Panc1 (cell line): ENCODE results near the gene DNAH6.

Source experiments
- CTCF ChIP-seq: fragments of 450-650 bp; IDR thresholded peaks from 2 replicates; pipeline ENCODE4 v1.5.1; 2017; ENCODE audit warnings: mild to moderate bottlenecking
- POLR2AphosphoS5 ChIP-seq: IDR thresholded peaks from 2 replicates; pipeline ENCODE4 v1.6.1; 2012; ENCODE audit warnings: mild to moderate bottlenecking, low read depth, low read length, moderate library complexity
- TF ChIP-seq, protein P1 (sequence below), 2 experiments: IDR thresholded peaks; 2 replicates each; pipeline ENCODE4 v1.6.1; 2011 to 2012; ENCODE audit warnings: low read depth in 2 of 2, control low read depth in 1 of 2, low read length in 1 of 2, mild to moderate bottlenecking in 1 of 2, moderate library complexity in 1 of 2; ENCODE audit not compliant: insufficient read depth in 1 of 2

DNA sequence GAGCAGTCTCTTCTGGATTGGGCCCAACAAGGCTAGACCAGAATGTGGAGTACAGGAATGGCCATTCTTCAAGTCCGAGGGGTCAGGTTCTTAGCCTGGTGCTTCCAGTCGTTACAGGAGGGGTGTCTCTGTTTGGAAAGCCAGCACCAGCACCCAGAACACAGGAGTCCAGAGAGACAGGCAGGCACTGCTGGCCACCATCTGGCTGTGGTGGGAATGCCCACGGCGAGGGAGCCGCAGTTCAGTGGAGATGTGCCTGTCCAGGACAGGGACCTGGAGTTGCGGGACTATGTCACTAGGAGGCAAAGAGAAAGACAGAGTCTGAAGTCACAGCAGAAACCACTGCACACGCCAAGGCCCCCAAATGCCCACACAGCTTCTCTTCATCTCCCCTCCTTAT lies 305.5 kb downstream of the DNAH6 start:
- TF ChIP-seq, protein P1, sequence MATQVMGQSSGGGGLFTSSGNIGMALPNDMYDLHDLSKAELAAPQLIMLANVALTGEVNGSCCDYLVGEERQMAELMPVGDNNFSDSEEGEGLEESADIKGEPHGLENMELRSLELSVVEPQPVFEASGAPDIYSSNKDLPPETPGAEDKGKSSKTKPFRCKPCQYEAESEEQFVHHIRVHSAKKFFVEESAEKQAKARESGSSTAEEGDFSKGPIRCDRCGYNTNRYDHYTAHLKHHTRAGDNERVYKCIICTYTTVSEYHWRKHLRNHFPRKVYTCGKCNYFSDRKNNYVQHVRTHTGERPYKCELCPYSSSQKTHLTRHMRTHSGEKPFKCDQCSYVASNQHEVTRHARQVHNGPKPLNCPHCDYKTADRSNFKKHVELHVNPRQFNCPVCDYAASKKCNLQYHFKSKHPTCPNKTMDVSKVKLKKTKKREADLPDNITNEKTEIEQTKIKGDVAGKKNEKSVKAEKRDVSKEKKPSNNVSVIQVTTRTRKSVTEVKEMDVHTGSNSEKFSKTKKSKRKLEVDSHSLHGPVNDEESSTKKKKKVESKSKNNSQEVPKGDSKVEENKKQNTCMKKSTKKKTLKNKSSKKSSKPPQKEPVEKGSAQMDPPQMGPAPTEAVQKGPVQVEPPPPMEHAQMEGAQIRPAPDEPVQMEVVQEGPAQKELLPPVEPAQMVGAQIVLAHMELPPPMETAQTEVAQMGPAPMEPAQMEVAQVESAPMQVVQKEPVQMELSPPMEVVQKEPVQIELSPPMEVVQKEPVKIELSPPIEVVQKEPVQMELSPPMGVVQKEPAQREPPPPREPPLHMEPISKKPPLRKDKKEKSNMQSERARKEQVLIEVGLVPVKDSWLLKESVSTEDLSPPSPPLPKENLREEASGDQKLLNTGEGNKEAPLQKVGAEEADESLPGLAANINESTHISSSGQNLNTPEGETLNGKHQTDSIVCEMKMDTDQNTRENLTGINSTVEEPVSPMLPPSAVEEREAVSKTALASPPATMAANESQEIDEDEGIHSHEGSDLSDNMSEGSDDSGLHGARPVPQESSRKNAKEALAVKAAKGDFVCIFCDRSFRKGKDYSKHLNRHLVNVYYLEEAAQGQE (IDR thresholded peaks at IDR 0.05; ENCODE audit: insufficient read depth in 1 of 2, low read depth in 2 of 2, low read length in 1 of 2), result no peak
- TF ChIP-seq CTCF, result no peak
- no peak for TF ChIP-seq POLR2AphosphoS5
